SJSA1 (cell line): ENCODE measurements around the gene CPO. TPM values are rescaled to one million over a fixed set of nuclear protein-coding genes. Genes with fewer than 3 reads are reported as not detected.

Experiments
- DNase-seq, 2 experiments: peaks; one replicate each; pipeline ENCODE4 v3.0.0-alpha.2; 2015 to 2020; ENCODE audit warnings: low spot score in 2 of 2, low read depth in 1 of 2
- H3K27ac ChIP-seq: fragments of 250-450 bp; sonication (Bioruptor Pico); 2 replicates; pipeline ENCODE4 v1.5.1; 2020; ENCODE audit warnings: mild to moderate bottlenecking, moderate library complexity
- H3K27me3 ChIP-seq: fragments of 250-450 bp; sonication (Bioruptor Pico); replicated peaks from 2 replicates; pipeline ENCODE4 v1.5.1; 2020; ENCODE audit warnings: mild to moderate bottlenecking, moderate library complexity
- H3K36me3 ChIP-seq: fragments of 250-450 bp; sonication (Bioruptor Pico); 2 replicates; pipeline ENCODE4 v1.5.1; 2020; ENCODE audit warnings: mild to moderate bottlenecking
- H3K4me1 ChIP-seq: fragments of 250-450 bp; sonication (Bioruptor Pico); replicated peaks from 2 replicates; pipeline ENCODE4 v1.6.1; 2021; ENCODE audit warnings: mild to moderate bottlenecking
- H3K4me3 ChIP-seq: fragments of 250-450 bp; sonication (Bioruptor Pico); 2 replicates; pipeline ENCODE4 v1.5.1; 2020; ENCODE audit warnings: mild to moderate bottlenecking
- H3K9me3 ChIP-seq: fragments of 250-450 bp; sonication (Bioruptor Pico); replicated peaks from 2 replicates; pipeline ENCODE4 v1.5.1; 2020; ENCODE audit warnings: mild to moderate bottlenecking
- total RNA-seq: library from RNA; depleted of rRNA; stranded (reverse); fragments of >200 nt; shearing (Covaris generic); gene quantifications from 2 replicates; pipeline ENCODE4 v1.2.3, GENCODE V29; 2014; rRNA removed

CPO gene
- total RNA-seq, 1 experiment from 2014 or later: not detected

DNA sequence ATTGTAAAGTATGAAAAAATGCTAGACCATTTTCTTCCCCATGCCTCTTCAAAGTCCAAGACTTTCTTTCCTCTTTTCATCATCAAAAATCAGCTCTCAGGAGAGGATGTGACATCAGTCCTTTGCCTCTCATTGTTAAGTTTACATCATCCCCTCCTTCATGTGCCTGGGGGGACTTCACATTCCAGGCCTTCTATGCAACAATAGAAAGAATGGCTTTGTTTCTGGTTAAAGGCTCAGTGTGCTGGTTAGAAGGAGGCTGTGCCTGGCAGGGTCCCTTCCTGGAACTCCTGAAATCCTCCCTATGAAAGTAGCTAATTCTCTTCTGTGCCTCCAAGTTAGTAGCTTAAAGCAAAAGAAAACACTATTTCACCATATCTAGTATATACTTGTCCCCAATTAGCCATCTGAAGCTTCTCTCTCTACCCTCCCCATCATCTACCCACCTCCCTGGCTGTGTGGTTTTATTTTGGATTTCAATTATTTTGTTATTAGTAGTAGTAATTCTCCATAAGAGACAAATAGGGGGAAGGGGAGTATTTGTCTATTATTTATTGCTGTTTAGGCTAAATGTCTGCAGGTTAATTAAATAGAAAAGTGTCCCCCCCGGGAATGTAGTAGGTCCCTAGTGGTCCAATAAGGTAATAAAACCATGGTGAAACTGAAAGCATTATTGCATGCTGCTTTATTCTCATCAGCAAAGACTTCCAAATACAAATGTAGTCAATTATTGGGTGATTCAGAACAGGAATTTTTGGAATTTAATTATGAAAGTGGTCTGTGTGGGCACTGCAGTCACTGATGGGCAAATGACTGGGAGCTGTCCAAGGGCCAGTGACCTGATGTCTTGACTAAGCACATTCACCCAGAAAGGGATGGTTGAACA is 69.0 kb downstream of the CPO start:
- peaks cover 23% of the 10 kb centered on the region for H3K4me1 ChIP-seq
- peak overlapping the region; percentile 77 for H3K27ac ChIP-seq
- H3K4me3 ChIP-seq: no peak overlapping the region
- no peaks in the 10 kb centered on the region for H3K9me3 ChIP-seq
- DNase-seq: peak; percentile 48 to 70
- no peaks in the 10 kb centered on the region for H3K36me3 ChIP-seq
- H3K27me3 ChIP-seq: no peaks in the 10 kb centered on the region

DNA sequence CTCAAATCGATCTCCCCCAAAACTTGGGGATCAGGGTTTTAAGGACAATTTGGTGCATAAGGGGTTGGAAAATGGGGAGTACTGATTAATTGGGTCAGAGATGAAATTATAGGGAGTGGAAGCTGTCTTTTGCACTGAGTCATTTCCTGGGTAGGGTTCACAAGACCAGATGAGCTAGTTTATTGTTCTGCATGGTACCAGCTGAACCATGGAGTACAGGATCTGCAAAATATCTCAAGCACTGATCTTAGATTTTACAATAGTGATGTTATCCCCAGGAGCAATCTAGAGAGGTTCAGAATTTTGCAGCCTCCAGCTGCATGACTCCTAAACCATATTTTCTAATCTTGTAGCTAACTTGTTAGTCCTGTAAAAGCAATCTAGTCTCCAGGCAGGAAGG is 73.1 kb downstream of the CPO start:
- peaks cover 23% of the 10 kb centered on the region for H3K4me1 ChIP-seq
- H3K36me3 ChIP-seq: no peaks in the 10 kb centered on the region
- no peak overlapping the region for H3K4me3 ChIP-seq
- 0 out of 2 replicates have a peak, but pooled peaks cover 4% of the 10 kb centered on the region for H3K27me3 ChIP-seq
- no peaks in the 10 kb centered on the region for H3K9me3 ChIP-seq
- no peak overlapping the region for H3K27ac ChIP-seq
- no peak for DNase-seq

DNA sequence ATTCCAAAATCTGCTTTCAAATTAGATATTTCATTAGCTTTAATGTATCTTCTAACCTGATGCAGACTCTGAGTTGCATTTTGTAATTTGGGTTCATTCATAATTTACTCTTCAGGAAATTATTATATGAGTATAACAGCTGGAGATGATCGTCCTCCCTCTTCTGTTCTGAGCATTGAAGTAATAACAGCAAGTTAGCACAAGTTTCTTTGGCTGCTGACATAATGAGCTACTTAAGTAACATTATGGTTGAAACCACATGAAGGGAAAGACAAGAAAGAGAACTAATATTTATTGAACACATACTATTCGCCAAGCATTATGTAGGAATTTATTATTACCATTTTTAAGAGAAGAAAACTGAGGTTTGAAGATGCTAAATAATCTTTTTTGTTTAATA is 75.1 kb downstream of the CPO start:
- DNase-seq: no peak
- Histone ChIP-seq H3K27ac (no peak overlapping the region), H3K9me3 (no peaks in the 10 kb centered on the region), H3K27me3 (0 out of 2 replicates have a peak, but pooled peaks cover 4% of the 10 kb centered on the region), H3K4me3 (no peak overlapping the region), H3K36me3 (no peaks in the 10 kb centered on the region), H3K4me1 (peaks cover 7% of the 10 kb centered on the region)

DNA sequence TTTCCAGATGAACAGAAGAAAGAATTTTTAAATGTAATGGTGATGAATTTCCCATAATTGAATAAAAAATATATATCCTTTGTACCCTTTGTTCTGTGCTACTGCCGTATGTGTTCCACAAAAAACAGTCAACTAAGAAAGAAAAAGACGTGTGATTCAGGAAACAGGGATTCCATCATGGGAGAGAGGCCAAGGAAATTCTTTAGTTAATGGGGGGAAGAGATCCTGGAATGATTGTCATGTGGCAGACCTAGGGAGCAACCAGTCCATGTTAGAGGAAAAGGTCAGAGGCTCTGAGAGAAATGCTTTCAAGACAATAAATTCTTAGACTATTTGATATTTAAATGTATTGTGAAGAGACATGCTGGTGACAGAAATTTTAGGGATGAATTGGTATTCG is 76.6 kb downstream of the CPO start:
- H3K27me3 ChIP-seq: 0 out of 2 replicates have a peak, but pooled peaks cover 4% of the 10 kb centered on the region
- H3K36me3 ChIP-seq: no peaks in the 10 kb centered on the region
- no peak overlapping the region for H3K27ac ChIP-seq
- H3K4me1 ChIP-seq: peaks cover 7% of the 10 kb centered on the region
- no peak overlapping the region for H3K4me3 ChIP-seq
- DNase-seq: no peak
- no peaks in the 10 kb centered on the region for H3K9me3 ChIP-seq

Other genes starting within 250 kb of the CPO start
- not detected in 2 replicates for gene DYTN, start 221.1 kb upstream of the CPO start, total RNA-seq
- gene MDH1B, start 174.2 kb upstream of the CPO start, total RNA-seq: 0.42 and 1.8 TPM in 2 replicates
- gene FASTKD2, start 173.9 kb upstream of the CPO start, total RNA-seq: 36.5 and 41.4 TPM in 2 replicates
- gene KLF7, start 226.4 kb downstream of the CPO start, total RNA-seq: 6.8 and 13.1 TPM in 2 replicates